Ascending aorta (tissue), 2 donors: ENCODE results near the gene STAT4. TPM values are rescaled to one million over a fixed set of nuclear protein-coding genes. Genes with fewer than 3 reads are reported as not detected.

Source experiments
- DNase-seq, 2 donors: peaks; one replicate each; pipeline ENCODE4 v3.0.0-alpha.2; 2019; ENCODE audit warnings: low spot score in 2 of 2
- H3K27ac ChIP-seq, 2 donors: fragments of 200-600 bp; sonication (generic); one replicate each; pipeline ENCODE4 v1.5.1; 2016 to 2017; ENCODE audit warnings: mild to moderate bottlenecking in 1 of 2
- H3K27me3 ChIP-seq: fragments of 200-600 bp; sonication (generic); one replicate; pipeline ENCODE4 v1.5.1; 2017
- H3K36me3 ChIP-seq, 2 donors: fragments of 200-600 bp; sonication (generic); one replicate each; pipeline ENCODE4 v1.5.1; 2016
- H3K4me1 ChIP-seq, 2 donors: fragments of 200-600 bp; sonication (generic); one replicate each; pipeline ENCODE4 v1.5.1; 2016 to 2017; ENCODE audit warnings: mild to moderate bottlenecking in 1 of 2
- H3K4me3 ChIP-seq, 2 donors: fragments of 200-600 bp; sonication (generic); one replicate each; pipeline ENCODE4 v1.5.1; 2016 to 2017; ENCODE audit warnings: mild to moderate bottlenecking in 1 of 2
- H3K9me3 ChIP-seq, 2 donors: fragments of 200-600 bp; sonication (generic); one replicate each; pipeline ENCODE4 v1.5.1; 2016
- intact Hi-C: fragments of 100-400 bp; cut with DNase I; formaldehyde crosslinking; loops from one replicate; pipeline ENCODE4 v1.15.1; 2023
- total RNA-seq: library from RNA; depleted of rRNA; stranded (reverse); fragments of >200 nt; gene quantifications from one replicate; pipeline ENCODE4 v1.1.0, GENCODE V29; 2016
- TF ChIP-seq, protein P1 (sequence below), 3 experiments: fragments of 200-600 bp in 2 of 3; fragments of 450-650 bp in 1 of 3; sonication (generic) in 2 of 3; IDR thresholded peaks; one replicate each; pipeline ENCODE4 v1.5.1; 2016 to 2019; ENCODE audit warnings: antibody characterized with exemption in 3 of 3, mild to moderate bottlenecking in 1 of 3, moderate library complexity in 1 of 3

STAT4 gene
- total RNA-seq, 1 donor from 2014 or later: 0.85 TPM

DNA sequence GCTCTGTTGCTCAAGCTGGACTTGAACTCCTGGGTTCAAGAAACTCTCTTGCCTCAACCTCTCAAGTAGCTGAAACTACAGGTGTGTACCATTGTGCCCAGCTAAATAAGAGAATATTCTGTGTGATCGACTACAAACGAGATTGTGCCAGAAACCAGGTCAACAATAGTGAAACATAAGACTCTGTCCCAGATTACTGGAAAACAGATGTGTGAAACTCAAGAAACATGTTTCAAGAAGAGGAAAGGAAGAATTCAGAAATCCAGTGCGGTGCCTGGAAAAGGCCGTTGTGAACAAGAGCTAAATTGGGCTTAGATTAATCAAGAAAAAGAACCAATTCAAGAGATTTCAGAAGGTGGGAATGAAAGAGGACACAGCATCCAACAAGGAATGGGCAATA, 113.4 kb downstream of the STAT4 start:
- no peaks in the 10 kb centered on the region for H3K4me1 ChIP-seq
- no peaks in the 10 kb centered on the region for H3K36me3 ChIP-seq
- TF ChIP-seq, protein P1, sequence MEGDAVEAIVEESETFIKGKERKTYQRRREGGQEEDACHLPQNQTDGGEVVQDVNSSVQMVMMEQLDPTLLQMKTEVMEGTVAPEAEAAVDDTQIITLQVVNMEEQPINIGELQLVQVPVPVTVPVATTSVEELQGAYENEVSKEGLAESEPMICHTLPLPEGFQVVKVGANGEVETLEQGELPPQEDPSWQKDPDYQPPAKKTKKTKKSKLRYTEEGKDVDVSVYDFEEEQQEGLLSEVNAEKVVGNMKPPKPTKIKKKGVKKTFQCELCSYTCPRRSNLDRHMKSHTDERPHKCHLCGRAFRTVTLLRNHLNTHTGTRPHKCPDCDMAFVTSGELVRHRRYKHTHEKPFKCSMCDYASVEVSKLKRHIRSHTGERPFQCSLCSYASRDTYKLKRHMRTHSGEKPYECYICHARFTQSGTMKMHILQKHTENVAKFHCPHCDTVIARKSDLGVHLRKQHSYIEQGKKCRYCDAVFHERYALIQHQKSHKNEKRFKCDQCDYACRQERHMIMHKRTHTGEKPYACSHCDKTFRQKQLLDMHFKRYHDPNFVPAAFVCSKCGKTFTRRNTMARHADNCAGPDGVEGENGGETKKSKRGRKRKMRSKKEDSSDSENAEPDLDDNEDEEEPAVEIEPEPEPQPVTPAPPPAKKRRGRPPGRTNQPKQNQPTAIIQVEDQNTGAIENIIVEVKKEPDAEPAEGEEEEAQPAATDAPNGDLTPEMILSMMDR (IDR thresholded peaks at IDR 0.05): no peak
- H3K9me3 ChIP-seq: no peaks in the 10 kb centered on the region
- H3K4me3 ChIP-seq: no peak overlapping the region
- intact Hi-C loops: no loop called here
- no peak for DNase-seq
- no peak overlapping the region for H3K27ac ChIP-seq
- H3K27me3 ChIP-seq: no peaks in the 10 kb centered on the region

DNA sequence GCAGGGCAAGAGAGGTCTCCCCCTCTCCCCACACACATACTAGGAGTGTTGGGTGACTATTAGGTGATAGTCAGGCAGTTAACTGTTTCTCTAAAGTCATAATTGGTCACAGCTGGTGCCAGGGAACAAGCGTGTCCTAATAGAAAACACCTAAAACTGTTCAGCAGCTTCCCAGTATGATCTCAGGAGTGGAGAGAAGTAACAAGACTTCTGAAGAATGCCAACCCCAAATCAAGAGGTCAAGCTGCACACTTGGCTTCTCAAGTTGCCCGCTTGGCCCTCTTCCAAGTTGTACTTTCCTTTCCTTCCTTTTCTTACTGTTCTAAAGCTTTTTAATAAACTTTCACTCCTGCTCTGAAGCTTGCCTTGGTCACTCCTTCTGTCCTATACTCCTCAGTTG, 114.4 kb downstream of the STAT4 start:
- H3K4me1 ChIP-seq: no peaks in the 10 kb centered on the region
- no peaks in the 10 kb centered on the region for H3K36me3 ChIP-seq
- H3K27ac ChIP-seq: no peak overlapping the region
- no peak for DNase-seq
- TF ChIP-seq, protein P1 (IDR thresholded peaks at IDR 0.05): no peak
- H3K9me3 ChIP-seq: no peaks in the 10 kb centered on the region
- intact Hi-C loops: no loop called here
- no peak overlapping the region for H3K4me3 ChIP-seq
- no peaks in the 10 kb centered on the region for H3K27me3 ChIP-seq

DNA sequence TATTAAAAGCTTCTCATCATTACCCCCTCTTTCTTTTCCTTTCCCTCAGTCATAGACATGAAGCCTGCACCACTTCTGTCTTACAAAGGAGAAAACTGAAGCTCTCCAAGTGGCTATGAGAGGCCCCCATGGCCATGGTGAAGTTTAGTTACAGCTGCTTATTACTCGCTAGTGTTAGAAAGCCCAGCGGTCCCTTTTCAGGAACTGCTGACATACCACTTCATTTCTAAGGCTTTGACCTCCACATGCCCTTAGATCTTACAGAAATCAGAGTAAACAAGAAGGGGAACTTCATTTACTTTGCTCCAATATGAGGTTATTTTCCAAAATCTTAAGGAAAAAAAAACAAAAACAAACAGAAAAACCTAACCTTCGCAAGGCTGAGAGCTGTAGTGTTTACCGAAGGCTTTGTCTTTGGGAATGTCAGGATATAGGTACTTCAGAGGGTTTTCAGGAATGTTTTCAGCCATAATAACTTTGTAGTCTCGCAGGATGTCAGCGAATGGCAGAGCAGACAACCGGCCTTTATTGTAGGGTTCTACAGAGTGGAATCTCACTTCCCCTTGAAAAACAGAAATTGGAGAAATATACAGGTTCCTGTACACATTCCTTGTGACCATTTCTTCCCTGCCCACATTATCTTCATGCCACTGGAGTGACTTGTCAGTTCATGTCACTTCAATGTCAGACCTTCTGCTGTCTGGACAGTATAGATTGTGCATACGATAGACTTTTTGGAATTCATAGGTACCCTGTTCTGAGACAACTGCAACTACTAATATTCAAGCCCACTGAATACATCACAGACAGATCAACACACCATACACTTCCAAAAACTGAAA, 118.0 kb downstream of the STAT4 start:
- H3K36me3 ChIP-seq: no peaks in the 10 kb centered on the region
- no peaks in the 10 kb centered on the region for H3K9me3 ChIP-seq
- intact Hi-C loops: no loop called here
- peak overlapping the region in 1 of 2 donors; percentile 5 for H3K27ac ChIP-seq
- DNase-seq: no peak
- TF ChIP-seq, protein P1 (IDR thresholded peaks at IDR 0.05): no peak
- no peaks in the 10 kb centered on the region for H3K4me1 ChIP-seq
- no peaks in the 10 kb centered on the region for H3K27me3 ChIP-seq
- H3K4me3 ChIP-seq: no peak overlapping the region

DNA sequence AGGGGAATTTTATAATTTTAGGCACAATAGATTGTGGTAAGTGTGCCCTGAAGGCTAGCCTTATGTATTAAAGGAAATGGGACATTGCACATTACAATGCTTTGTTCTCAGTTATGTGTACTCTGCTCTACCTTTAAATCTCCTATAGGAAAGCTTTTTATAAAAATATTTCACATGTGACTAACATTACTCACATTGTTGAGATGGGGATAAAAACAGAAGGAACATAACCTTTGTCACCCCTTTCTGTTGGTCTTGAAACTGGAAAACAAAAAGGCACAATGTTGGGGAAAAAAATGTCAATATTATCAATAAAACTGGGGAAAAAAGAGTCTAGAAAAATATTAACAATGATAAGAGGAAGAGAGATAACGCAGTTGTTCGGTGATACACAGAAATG, 119.5 kb downstream of the STAT4 start:
- Histone ChIP-seq H3K4me3 (no peak overlapping the region), H3K27me3 (no peaks in the 10 kb centered on the region), H3K9me3 (no peaks in the 10 kb centered on the region), H3K27ac (no peak overlapping the region), H3K4me1 (no peaks in the 10 kb centered on the region), H3K36me3 (no peaks in the 10 kb centered on the region)
- DNase-seq: no peak
- TF ChIP-seq, protein P1 (IDR thresholded peaks at IDR 0.05): no peak
- intact Hi-C loops: no loop called here

DNA sequence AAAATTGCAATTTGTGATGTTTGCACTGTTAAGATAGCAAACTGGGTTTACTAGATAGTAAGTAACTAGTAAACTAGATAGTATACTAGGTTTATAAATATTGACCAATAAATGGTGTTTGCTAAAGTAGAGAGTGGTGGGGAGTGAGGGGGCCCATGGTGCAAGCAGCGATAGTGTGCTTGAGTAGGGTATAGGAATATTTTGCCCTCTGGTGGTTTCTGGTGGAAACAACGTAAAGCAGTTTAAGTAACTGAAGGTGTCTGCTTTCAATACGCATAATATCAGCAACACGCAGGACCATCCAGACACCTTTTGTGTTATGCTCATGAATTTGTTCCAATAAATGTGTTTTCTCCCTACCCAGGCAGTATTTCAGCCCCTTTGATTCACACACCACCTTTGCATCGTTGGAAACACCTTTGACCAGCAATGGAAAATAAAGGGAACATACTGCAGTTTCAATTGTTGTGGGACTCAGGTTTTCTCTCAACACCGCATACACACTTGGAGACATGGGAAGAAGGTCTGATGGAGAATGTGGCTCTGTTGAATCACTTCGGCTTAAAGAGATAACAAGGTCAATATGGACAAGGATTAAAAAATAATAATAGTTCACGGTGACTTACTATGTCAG, 120.2 kb downstream of the STAT4 start:
- no peak overlapping the region for H3K27ac ChIP-seq
- intact Hi-C loops: loop anchor here (1.0 kb wide), 1 partner anchor 249 kb away; no protein-coding TSS in a partner anchor
- DNase-seq: no peak
- no peaks in the 10 kb centered on the region for H3K9me3 ChIP-seq
- no peaks in the 10 kb centered on the region for H3K36me3 ChIP-seq
- no peak overlapping the region for H3K4me3 ChIP-seq
- no peaks in the 10 kb centered on the region for H3K4me1 ChIP-seq
- no peaks in the 10 kb centered on the region for H3K27me3 ChIP-seq
- TF ChIP-seq, protein P1 (IDR thresholded peaks at IDR 0.05): peak; percentile 41 to 65 (median 54)
